ENCODE data around the gene DCP2. TPM values are rescaled to one million over a fixed set of nuclear protein-coding genes. Genes with fewer than 3 reads are reported as not detected.
A peak's percentile ranks its signal among the peaks of the same experiment; 100 is the strongest.

DCP2 gene
- total RNA-seq = 10 to 100 TPM; 12.9 to 38.4 TPM

DNA sequence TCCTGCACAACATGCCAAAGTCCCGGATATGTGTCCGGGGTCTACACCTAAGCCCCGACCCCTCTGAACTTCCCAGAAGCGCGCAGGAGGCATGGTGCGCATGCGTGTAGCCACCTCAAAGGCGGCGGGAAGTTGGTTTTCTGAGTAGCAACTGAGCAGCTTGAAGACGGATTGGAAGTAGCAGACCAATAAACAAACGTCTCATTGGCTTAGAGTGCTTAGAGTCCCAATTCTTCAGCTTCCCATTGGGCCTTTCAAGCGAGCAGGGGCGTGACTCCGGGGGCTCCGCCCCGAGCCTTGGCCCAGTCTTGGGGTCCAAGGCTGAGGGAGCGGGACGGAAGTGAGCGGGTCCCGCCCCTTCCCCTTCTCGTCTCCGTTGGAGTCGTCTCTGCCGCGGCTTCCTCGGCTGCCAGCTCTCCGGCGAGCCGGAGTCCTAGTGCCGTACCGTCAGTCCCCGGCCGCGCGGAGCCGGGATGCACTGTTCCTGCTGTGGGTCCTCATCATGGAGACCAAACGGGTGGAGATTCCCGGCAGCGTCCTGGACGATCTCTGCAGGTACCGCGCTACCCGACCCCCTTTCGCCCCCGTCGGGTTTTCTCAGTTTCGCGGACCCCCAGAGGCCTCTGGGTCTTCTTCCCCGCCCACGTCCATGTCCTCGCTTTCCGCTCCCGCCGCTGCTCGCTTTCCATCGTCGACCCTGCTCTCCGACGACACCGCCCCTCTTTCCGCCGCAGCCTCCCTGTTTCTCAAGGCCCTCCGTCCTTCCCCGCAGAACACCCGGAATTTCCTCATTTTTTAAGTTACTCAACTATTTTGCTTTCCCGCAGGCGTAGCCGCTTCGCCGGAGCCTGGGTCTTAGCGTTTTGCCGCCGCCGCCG lies at the start of gene DCP2:
TSS of gene DCP2 (plus strand) at position 367 of the 878 bp plus-strand sequence. CDS start at position 503, 136 bp downstream.
- Histone ChIP-seq H3K4me1 (ENCODE audit: control insufficient read depth in 1 of 2, low read depth in 2 of 2) (peaks cover 21 to 42% of the 10 kb centered on the region in 2 donors), H3K9me3 (no peaks in the 10 kb centered on the region), H3K36me3 (no peaks in the 10 kb centered on the region), H3K4me3 (peak within 1 kb of the TSS; percentile 94), H3K27me3 (replicated peaks; ENCODE audit: insufficient read depth) (no peaks in the 10 kb centered on the region), H3K27ac (peak within 1 kb of the TSS; percentile 82 to 83)
- TF ChIP-seq, protein P1, sequence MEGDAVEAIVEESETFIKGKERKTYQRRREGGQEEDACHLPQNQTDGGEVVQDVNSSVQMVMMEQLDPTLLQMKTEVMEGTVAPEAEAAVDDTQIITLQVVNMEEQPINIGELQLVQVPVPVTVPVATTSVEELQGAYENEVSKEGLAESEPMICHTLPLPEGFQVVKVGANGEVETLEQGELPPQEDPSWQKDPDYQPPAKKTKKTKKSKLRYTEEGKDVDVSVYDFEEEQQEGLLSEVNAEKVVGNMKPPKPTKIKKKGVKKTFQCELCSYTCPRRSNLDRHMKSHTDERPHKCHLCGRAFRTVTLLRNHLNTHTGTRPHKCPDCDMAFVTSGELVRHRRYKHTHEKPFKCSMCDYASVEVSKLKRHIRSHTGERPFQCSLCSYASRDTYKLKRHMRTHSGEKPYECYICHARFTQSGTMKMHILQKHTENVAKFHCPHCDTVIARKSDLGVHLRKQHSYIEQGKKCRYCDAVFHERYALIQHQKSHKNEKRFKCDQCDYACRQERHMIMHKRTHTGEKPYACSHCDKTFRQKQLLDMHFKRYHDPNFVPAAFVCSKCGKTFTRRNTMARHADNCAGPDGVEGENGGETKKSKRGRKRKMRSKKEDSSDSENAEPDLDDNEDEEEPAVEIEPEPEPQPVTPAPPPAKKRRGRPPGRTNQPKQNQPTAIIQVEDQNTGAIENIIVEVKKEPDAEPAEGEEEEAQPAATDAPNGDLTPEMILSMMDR (IDR thresholded peaks at IDR 0.05) = no peak
- peak; percentile 99 for ATAC-seq (ENCODE audit: insufficient number of reproducible peaks, low FRiP score, low read depth)
- peak; percentile 83 for DNase-seq (ENCODE audit: low spot score)

DNA sequence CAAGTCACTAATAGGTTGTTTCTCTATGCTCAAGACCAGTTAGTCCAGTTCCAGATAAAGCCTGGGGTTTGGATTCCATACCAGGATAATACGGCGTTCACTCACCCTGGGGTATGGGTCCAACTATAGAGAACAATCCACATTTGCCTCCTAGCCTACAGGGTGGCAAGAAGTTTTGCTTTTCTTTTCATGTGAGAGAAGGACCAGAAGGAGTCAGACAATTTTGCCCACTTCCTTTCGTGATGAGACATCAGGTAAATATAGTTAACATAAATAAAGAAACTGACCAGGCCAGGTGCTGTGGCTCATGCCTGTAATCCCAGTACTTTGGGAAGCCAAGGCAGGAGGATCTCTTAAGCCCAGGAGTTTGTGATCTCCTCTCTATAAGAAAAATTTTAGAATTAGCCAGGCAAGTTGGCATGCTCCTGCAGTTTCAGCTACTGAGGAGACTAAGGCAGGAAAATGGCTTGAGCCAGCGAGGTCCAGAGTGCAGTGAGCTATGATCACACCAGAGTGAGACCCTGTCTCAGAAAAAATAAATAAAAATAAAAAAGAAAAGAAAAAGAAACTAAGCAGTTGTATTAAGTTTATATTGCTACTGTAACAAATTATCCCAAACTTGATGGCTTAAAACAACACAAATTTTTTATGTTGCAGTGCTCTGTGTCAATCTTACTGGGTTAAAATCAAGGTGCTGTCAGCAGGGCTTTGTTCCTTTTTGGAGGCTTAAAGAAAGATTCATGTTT lies 47.1 kb upstream of the DCP2 start:
- H3K9me3 ChIP-seq = no peaks in the 10 kb centered on the region
- TF ChIP-seq, protein P1 (IDR thresholded peaks at IDR 0.05) = no peak
- no peak overlapping the region for H3K27ac ChIP-seq
- no peaks in the 10 kb centered on the region for H3K4me1 ChIP-seq (ENCODE audit: control insufficient read depth in 1 of 2, low read depth in 2 of 2)
- no peak for ATAC-seq (ENCODE audit: insufficient number of reproducible peaks, low FRiP score, low read depth)
- no peak overlapping the region for H3K4me3 ChIP-seq
- no peaks in the 10 kb centered on the region for H3K36me3 ChIP-seq
- no peaks in the 10 kb centered on the region for H3K27me3 ChIP-seq (replicated peaks; ENCODE audit: insufficient read depth)
- no peak for DNase-seq (ENCODE audit: low spot score)

DNA sequence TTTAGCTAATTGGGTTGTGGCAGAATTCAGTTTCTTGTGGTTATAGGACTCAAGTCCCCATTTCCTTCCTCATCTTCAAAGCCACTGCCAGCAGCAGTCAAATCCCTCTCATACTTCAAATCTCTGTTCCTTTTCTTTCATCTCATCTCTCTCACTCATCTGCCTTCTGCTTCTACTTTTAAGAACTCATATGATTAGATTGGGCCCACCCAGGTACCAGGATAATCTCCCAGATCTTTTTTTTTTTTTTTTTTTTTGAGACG lies 46.6 kb upstream of the DCP2 start:
- DNase-seq (ENCODE audit: low spot score) (no peak), ATAC-seq (ENCODE audit: insufficient number of reproducible peaks, low FRiP score, low read depth) (no peak)

DNA sequence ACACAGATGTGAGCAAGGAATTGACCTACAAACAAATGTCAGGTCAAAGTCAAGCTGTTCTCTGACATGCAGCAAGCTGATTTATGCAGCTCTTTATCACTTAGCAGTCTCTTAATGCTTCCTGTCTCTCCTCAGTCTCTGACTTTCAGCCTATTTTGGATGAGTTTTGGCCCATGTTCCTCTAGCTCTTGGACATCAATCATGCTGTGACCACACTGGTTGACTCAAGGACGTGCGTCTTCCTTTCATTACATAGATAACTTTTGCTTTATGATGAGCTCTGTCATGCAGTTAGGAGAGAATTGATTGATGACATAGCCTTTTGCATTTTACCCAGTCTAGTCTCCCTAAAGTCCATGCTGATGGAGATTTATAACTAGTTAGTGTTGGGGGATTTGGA lies 45.1 kb upstream of the DCP2 start:
- peaks cover 0 to 4% of the 10 kb centered on the region in 2 donors for H3K4me1 ChIP-seq (ENCODE audit: control insufficient read depth in 1 of 2, low read depth in 2 of 2)
- TF ChIP-seq, protein P1 (IDR thresholded peaks at IDR 0.05) = no peak
- no peak for ATAC-seq (ENCODE audit: insufficient number of reproducible peaks, low FRiP score, low read depth)
- no peak for DNase-seq (ENCODE audit: low spot score)
- no peaks in the 10 kb centered on the region for H3K9me3 ChIP-seq
- H3K4me3 ChIP-seq = no peak overlapping the region
- no peaks in the 10 kb centered on the region for H3K27me3 ChIP-seq (replicated peaks; ENCODE audit: insufficient read depth)
- H3K27ac ChIP-seq = no peak overlapping the region
- H3K36me3 ChIP-seq = no peaks in the 10 kb centered on the region

More for the DNA sequence above, 46.6 kb upstream of the DCP2 start:
- Histone ChIP-seq H3K36me3 (no peaks in the 10 kb centered on the region), H3K9me3 (no peaks in the 10 kb centered on the region), H3K27ac (no peak overlapping the region), H3K27me3 (replicated peaks; ENCODE audit: insufficient read depth) (no peaks in the 10 kb centered on the region), H3K4me3 (no peak overlapping the region), H3K4me1 (ENCODE audit: control insufficient read depth in 1 of 2, low read depth in 2 of 2) (no peaks in the 10 kb centered on the region)
- TF ChIP-seq, protein P1 (IDR thresholded peaks at IDR 0.05) = no peak

DNA sequence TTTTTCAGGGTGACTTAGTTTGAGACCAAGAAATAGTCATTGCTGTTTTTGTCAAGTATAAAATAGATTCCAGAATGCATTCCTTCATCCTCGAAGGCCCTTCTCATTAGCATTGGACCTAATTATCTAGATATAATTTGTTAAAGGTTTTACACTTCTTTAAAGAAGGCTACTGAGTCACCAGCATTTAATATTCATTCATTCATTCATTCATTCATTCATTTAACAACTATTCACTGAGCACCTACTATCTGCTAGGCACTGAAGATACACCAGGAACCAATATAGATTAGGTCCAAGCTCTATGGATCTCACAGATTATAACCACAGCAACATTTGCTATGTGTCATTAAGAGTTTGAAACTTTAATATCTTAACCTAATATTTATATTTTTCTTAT lies 43.5 kb upstream of the DCP2 start:
- Histone ChIP-seq H3K4me1 (ENCODE audit: control insufficient read depth in 1 of 2, low read depth in 2 of 2) (peaks cover 0 to 4% of the 10 kb centered on the region in 2 donors), H3K27ac (no peak overlapping the region), H3K36me3 (no peaks in the 10 kb centered on the region), H3K9me3 (no peaks in the 10 kb centered on the region), H3K4me3 (no peak overlapping the region), H3K27me3 (replicated peaks; ENCODE audit: insufficient read depth) (no peaks in the 10 kb centered on the region)
- ATAC-seq (ENCODE audit: insufficient number of reproducible peaks, low FRiP score, low read depth) (no peak), DNase-seq (ENCODE audit: low spot score) (no peak)
- TF ChIP-seq, protein P1 (IDR thresholded peaks at IDR 0.05) = no peak
